RWPE1 (cell line): ENCODE measurements around the gene DBR1.

Experiments used
- CTCF ChIA-PET: fragments of 350-600 bp; sonication (Branson Sonifier 250); formaldehyde crosslinking; extraction: SDS; loops from one replicate; lab custom pipeline; 2021; lab: Yijun Ruan, JAX
- POLR2A ChIA-PET: fragments of 400-600 bp; formaldehyde crosslinking; extraction: SDS; loops from one replicate; lab custom pipeline; 2020; ENCODE audit warnings: antibody characterized with exemption; ENCODE audit not compliant: low non-redundant PET; lab: Yijun Ruan, JAX
- DNase-seq: peaks from one replicate; pipeline ENCODE4 v3.0.0; 2012; ENCODE audit warnings: low spot score
- H3K27ac ChIP-seq: fragments of 450-650 bp; 2 replicates; pipeline ENCODE4 v1.5.1; 2017
- TF ChIP-seq, protein P1 (sequence below): fragments of 450-650 bp; conservative IDR thresholded peaks from 2 replicates; pipeline ENCODE4 v1.5.1; 2017; ENCODE audit warnings: low read depth, mild to moderate bottlenecking

Gene DBR1

DNA sequence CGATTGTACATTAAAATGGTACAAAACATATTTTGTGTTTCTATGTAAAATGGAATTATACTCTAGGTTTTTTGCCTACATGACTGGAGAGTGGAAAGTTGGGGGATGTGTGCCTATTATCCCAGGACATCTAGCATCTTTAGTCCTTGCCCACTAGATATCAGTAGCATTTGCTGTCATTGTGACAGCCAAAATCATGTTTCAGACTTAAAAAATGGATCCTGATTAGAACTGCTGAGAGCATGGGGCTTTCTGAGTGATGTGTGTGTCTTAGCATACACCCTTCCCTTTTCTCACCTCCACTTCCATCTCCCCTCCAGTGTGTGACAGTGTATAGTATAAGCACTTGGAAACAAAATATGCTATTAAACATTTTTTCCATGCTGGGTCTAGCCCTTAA, 25.7 kb upstream of the DBR1 start:
- no peak overlapping the region for H3K27ac ChIP-seq
- TF ChIP-seq, protein P1, sequence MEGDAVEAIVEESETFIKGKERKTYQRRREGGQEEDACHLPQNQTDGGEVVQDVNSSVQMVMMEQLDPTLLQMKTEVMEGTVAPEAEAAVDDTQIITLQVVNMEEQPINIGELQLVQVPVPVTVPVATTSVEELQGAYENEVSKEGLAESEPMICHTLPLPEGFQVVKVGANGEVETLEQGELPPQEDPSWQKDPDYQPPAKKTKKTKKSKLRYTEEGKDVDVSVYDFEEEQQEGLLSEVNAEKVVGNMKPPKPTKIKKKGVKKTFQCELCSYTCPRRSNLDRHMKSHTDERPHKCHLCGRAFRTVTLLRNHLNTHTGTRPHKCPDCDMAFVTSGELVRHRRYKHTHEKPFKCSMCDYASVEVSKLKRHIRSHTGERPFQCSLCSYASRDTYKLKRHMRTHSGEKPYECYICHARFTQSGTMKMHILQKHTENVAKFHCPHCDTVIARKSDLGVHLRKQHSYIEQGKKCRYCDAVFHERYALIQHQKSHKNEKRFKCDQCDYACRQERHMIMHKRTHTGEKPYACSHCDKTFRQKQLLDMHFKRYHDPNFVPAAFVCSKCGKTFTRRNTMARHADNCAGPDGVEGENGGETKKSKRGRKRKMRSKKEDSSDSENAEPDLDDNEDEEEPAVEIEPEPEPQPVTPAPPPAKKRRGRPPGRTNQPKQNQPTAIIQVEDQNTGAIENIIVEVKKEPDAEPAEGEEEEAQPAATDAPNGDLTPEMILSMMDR, result no peak
- POLR2A ChIA-PET, result no interaction called here
- CTCF ChIA-PET, result interaction anchor here (0.8 kb wide), 1 partner anchor 723 kb away, joined by 3 read pairs; no protein-coding TSS in a partner anchor
- DNase-seq, result no peak

DNA sequence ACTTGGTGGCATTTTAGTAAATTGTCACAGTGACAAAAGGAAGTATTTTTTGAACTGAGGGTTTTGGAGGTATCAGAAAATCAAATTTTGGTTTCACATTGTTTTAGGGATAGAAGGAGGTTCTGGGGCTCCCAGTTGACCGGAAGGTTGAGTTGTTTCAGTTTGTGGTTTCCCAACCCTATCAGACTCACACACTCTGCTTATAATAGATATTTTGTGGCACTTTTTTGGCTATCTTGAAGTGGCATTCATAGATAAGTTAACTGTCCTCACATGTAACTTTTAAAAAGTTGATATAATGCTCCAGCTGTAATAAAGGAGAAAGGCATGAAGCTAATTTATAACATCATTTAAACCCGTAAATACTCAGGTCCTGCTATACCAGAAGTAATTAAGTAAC, 25.1 kb upstream of the DBR1 start:
- POLR2A ChIA-PET, result no interaction called here
- H3K27ac ChIP-seq, result no peak overlapping the region
- CTCF ChIA-PET, result no interaction called here
- no peak for DNase-seq
- TF ChIP-seq, protein P1, result no peak

DNA sequence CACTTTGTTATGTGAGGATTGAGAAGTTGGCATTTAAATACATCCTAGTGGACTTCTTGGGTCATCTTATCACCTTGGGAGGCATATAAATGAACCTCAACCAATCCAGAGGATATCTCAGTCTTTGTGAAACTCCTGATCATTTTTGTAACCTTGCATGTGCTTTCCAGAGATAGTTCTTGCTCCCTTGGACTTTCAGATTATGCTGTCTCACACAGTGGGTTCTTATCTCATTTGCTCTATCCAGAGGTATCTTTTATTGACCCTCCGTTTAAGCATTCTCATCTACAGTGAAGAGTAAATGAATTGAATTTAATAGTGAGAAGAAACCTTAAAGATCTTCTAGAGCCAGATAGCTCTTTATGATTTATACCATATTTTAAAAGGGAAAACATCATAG, 22.8 kb upstream of the DBR1 start:
- no peak for DNase-seq
- POLR2A ChIA-PET, result no interaction called here
- no peak overlapping the region for H3K27ac ChIP-seq
- TF ChIP-seq, protein P1, result no peak
- CTCF ChIA-PET, result no interaction called here

DNA sequence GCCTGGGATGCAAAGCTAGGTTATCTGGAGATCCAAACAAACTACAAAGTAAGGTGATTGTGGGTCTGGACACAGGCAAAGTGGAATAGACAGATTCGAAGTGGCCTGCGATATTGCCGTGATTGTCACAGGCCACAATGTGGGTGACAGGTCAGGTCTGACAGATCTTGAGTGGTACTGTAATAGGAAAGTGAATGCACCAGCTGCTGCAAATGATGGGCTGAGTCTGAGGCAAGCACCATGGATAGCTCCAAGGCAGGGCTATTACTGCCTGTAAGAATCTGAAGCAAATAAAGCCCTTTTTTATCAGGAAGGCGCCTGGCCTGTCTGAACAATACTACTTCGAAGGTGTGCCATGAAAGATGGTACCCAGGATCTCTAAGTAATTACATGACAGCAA, 22.3 kb upstream of the DBR1 start:
- ChIA-PET CTCF (no interaction called here), POLR2A (no interaction called here)
- H3K27ac ChIP-seq, result no peak overlapping the region
- TF ChIP-seq, protein P1, result no peak
- peak; percentile 13 for DNase-seq

DNA sequence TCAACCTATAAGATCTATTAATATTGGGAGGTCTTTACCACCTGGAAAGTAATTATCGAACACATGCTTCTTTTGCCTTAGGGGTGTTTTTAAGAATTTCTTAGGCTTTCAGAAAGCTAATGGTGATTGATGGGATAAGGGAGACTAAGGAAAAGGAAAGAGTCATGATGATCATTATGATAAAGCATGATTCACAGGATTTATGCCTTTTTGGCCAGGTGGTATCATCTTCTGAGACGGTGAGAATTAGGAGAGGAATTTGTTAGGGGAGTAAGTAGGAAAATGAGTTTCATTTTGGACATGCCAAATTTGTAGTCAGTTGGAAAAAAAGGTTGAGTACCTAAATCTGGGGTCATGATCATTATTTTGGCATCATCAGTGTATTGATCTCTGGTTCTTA, 21.3 kb upstream of the DBR1 start:
- TF ChIP-seq, protein P1, result no peak
- POLR2A ChIA-PET, result no interaction called here
- peak; percentile 48 for DNase-seq
- no peak overlapping the region for H3K27ac ChIP-seq
- CTCF ChIA-PET, result no interaction called here

DNA sequence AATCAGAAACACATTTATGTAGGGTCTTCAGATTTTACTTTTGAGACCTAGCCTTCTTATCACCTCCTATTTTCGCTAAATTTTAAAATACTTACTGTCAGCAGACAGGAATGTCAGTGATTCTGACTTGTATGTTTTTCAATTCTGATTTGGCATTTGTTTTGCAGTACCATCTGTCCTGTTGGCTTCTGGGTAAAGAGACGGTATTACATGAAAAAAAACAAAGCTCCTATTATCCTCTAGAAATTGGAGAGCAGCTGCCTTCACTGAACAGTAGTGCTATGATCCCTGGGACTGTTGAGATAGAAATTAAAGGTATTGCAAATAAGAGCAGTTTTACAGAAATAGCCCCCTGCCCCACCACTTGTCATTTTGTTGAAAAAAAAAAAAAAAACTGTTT, 20.8 kb upstream of the DBR1 start:
- POLR2A ChIA-PET, result no interaction called here
- TF ChIP-seq, protein P1, result no peak
- no peak overlapping the region for H3K27ac ChIP-seq
- CTCF ChIA-PET, result no interaction called here
- DNase-seq, result no peak
